Activated CD8-positive, alpha-beta memory T cell treated with anti-CD3 and anti-CD28 coated beads for 48 hours (primary cell): ENCODE measurements around the gene FAM107B.

ENCODE experiments used
- DNase-seq, 3 experiments: peaks; one replicate each; pipeline ENCODE4 v3.0.0-alpha.2; 2020; ENCODE audit warnings: low read depth in 2 of 3, low spot score in 2 of 3

The FAM107B gene

DNA sequence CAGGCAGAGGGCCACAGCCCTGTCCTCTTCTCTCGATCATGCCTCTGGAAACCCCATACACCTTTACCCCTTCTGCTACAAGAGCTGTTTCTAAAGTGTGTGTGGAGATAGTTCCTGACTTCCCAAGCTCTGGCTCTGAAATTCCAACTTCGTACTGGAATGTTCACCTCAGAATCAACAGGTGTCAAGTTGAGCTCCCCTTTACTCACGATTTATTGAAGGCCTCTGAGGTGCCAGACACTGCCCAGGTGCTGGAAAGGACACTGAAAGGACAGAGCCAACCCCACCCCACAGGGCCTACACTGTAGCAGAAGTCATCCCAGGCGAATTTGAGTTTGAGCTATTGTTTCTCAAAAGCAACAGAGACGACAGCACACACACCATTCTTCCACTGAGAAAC, 234.1 kb downstream of the FAM107B start:
- DNase-seq, result no peak

DNA sequence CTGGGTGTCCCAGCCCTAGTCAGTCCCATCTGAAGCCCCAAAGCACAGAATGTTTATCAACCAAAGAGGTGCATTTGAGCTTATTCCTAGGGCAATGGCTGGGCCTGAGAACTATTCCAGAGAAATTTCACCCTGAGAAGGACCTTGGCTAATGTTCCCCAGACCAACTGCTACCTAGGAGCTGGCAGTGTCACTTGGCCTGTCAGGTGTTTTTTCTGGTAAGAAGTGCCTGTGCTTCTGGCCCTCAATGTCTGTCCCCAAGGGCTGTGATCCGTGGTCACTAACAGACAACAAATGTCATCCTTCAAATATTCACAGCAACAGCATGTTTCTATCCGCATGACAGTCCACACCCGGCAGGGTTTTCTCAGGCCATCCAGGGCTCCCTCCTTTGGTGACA, 234.6 kb downstream of the FAM107B start:
- DNase-seq, result no peak

- DNase-seq, result no peak
Observed at GRCh38 chr10:14539176-14539575, 235.5 kb downstream of the FAM107B start.

DNA sequence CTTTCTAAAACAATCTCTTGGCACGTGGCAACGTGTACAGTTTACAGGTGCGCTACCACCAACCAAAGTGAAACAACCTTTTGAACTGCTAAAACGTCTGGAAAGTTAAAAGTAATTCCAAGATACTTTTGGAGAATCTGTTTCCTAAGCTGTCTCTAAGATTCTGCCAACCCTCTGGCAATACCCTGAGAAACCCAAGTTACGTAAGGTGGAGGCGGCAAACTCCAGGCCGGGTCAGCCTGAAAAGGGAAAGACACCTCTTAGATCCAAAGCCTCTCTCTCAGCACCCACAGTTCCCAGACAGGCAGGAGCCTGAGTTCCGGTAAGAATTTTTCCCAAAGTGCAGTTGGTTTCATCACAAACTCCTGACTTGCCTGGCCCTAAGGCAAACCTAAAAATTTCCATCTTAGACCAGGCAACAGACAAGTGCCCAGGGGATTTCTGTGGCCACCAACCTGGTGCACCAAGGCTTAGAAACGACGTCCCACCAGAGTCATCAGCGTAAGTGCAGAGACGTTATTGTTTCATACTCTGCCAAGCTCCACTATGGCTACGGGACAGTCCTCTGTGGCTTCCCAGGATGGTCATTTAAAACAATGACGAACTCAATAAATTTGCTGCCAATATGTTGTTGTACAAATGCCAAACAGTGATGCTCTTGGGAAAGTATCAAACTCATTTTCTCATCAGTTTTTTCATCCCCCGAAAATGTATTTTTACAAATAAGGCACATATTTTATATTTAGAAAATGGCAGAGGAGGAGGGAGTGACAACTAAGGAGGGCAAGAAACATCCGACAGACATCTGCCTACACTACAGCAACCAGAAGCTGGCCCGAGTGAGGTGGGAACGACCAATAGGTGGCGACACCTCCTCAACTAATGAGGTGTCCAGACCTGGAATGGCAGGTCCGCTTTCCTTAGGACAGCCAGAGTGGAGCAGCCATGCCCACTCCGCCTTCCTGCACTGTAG, 238.2 kb downstream of the FAM107B start:
- no peak for DNase-seq

DNA sequence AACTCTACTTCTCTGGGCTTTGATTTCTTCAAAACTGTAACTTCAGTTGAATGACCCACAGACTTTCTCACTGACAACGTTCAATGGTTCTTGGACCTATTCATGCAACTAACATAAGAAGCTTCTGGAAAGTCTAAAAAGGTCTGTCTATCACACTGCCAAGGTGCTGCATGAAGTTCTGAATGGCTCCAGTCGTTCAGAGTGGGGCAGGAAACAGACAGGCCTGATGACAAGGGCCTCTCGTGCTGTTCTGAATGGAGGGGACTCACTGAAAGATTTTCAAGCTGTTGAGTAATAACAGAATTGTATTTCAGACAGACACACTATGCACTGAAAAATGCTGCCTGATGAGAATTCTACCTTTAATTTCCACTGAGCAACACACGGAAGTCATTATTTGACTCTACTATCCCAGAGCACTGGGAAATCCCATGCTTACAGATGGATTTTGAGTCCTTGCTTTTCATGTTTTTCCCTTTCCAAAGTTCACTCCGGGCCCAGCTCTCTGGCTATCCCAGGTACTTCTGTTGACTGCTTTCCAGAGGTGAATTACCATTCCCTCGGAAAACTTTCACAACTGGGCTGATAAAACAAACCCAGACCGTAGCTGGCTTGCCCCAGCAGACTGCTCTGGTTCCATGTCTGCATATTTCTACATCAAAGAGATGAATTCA, 239.1 kb downstream of the FAM107B start:
- DNase-seq, result no peak

GRCh38 chr10:14534152-14534551, 240.5 kb downstream of the FAM107B start:
- DNase-seq, result no peak

DNA sequence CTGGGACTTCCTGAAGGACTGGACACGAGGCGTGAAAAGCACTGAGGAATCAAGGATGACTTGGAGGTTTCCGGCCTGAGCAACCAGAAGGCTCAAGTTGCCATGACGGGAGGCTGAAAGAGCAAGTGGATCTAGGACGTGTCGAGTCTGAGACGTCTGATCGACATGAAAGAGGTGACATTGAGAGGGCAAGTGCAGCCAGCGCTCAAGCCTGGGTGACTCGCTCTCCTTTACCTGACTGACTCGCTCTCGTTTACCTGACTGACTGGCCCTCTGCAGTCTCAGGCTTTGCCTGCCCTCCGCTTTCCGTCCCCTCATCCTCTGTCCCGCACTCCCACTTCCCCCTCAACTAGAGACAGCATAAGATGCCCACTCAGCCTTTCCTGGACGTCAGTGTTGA, 241.4 kb downstream of the FAM107B start:
- no peak for DNase-seq

DNA sequence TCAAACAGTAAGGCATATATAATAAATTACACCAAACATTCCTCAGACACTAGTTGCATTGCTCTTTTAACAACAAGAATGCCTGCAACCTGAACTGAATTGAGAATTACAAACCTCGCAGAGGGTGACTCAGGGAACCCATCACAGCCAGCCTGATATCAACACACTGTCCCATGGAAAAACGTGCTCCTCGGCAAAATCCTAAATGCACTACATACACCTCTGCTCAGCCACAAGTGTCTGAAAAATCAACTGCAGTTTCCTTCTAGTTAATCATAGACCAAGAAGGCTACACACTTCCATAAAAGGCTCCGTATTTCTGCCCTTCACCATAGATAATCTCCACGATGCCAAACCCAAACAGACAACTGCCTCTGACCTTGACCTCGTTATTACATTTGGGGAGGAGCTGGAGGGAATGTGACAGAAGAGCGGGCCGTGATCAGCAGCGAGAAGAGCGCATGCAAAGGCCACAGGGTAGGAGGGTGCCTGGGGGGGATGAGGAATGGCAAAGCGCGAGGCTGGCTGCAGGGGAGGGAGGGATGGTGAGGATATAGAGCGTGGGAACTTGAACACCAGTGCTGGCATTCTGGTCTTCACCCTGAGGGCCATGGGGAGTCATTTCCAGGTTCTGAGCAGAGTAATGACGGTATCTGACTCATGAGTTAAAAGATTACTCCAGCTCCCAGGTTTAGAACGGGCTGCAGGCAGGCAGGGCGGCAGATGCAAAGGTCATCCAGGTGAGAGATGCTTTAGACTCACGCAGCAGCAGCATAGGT, 242.0 kb downstream of the FAM107B start:
- no peak for DNase-seq

DNA sequence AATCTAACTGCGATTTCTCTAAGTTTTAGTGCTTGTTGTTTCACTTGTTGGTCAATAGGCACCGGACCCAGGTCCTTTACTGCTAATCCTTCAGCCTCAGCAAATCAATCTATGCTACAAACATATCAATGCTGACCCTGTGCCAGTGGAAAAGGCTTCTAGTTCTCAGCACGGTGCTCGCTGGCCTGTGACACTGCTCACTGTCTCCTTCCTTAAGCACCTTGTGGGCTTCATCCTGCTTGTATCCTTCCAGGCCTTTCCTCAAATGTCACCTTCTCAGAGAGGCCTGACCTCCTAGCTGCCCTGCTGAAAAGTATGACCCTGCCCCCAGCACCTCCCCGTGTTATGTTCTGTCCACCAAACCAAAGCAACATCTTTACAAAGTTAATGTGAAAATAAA, 242.7 kb downstream of the FAM107B start:
- DNase-seq, result no peak

GRCh38 chr10:14530465-14530864, 244.2 kb downstream of the FAM107B start:
- DNase-seq, result no peak

- no peak for DNase-seq
Observed at GRCh38 chr10:14529351-14529750, 245.3 kb downstream of the FAM107B start.

DNA sequence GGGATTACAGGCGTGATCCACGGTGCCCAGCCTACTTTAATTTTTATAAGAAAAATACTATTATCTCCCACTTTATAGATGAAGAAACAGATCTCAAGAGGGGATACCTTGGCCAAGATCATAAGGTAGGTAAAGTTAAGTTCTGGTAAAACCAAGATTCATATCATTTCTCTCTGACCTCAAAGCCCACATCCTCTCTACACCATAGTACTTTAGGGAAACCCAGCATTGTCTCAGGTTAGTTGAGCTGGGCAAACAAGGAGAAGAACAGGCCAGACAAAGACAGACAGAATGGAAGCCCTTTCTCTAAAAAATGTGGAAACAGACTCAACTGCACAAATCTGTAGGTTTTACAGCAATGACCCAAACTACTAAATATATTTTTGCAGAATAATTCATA, 246.2 kb downstream of the FAM107B start:
- DNase-seq, result no peak

GRCh38 chr10:14527915-14528314, 246.8 kb downstream of the FAM107B start:
- DNase-seq, result no peak

GRCh38 chr10:14527134-14527844, 247.4 kb downstream of the FAM107B start:
- DNase-seq, result no peak

- DNase-seq, result no peak
Observed at GRCh38 chr10:14526326-14526725, 248.4 kb downstream of the FAM107B start.

DNA sequence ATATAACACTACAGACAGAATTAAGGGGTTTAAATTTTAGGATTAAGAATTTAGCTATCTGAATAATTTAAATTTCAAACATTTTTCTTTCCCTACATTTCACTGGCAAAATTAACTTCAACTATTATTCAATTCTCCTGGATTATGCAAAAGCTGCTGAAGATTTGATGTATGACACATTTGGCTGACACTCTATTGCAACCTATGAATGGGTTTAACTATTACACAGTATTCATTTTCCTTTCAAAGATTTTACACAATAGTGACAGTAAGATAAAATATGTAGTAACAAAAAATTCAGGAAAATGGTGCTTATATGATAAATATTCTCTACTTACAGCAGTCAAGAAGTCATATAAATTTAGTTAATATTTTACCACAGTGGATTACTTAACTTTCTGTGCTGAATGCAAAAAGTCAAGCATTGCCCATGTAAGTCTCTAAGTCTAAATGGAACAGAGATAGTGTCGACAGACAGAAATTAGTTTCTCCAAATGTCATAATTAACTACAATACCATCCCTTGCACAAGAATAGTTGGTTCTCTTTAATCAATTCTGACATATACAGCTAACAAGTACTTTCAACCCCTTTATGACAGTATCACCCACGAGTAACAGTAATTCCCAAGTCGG, 249.9 kb downstream of the FAM107B start:
- DNase-seq, result no peak

DNA sequence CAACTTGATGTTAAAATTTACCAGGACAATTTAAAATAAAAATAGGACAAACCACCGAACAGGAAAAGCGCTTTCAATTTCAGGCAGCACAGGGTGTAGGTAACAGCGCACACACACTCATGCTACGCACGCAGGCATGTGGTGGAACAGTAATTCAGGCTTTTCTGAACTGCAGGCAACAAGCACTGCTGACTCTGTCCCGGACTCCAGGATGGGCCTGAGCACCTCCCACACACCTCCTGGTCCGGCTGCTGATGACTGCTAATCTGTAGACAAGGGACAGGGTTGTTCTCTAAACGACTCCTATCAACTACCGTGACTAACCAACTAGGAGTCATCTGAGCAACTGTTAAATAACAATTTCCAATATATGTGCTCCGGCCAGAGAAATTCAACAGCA, 251.4 kb downstream of the FAM107B start:
- no peak for DNase-seq

DNA sequence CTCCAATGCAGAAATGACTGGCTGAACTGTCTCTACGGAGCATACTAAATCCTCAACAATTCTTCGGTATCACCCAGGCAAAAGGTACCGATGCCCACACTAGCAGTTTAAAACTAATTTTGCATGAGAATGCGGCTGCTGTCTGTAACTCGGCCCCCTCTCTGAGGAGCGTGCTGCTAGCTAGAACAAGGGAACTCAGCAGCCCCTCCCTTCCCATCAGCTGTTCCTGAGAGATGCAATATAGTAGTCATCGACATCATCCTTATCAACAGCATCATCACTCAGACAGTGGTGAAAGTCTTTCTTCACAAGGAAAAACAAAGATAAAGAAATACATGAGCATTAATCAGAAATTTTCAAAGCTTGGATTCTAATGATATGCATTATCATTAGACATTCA, 254.9 kb downstream of the FAM107B start:
- no peak for DNase-seq

DNA sequence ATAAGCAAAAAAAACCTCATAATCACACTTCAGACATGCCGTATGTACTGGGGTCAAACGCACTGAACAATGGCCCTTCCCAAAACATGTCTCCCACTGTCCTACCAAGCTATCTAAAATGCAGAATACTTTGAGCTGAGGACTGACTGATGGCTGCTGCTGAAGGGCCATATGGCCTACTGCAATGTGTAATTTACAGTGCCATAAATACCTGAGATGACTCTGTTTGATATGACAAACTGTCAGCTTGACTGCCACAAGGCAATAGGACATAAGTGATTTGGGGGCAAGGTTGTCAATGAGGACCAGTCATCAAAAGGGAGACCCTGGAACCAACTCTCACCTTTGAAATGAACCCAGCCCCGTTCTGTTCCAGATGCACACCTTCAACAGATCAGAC, 256.5 kb downstream of the FAM107B start:
- DNase-seq, result no peak

- DNase-seq, result no peak
Observed at GRCh38 chr10:14513123-14513522, 261.6 kb downstream of the FAM107B start.

DNA sequence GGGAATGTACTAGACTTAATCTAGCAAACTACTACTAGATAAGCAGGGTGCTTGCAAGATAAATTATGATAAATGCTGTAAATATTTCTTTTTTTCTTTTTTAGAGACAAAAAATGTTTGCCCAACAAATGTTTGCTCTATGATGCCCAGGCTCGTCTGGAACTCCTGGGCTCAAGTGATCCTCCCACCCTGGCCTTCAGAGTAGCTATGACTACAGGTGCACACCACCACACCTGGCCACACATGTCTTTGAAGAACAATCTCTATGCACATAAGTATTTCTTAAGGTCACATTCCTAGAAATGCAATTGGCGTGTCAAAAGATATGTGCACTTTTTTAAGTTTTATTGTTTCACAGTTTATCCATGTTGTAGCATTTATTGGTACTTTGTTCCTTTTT, 264.4 kb downstream of the FAM107B start:
- no peak for DNase-seq
